Measurements from ENCODE around the gene GALNT4.

GALNT4 gene

GRCh38 chr12:89521364-89522223, 3.0 kb downstream of the GALNT4 start:
- no peak overlapping the region for H3K9ac ChIP-seq (ENCODE audit: low read depth, low read length)

GRCh38 chr12:89517720-89518119, 6.9 kb downstream of the GALNT4 start:
- Histone ChIP-seq H3K9ac (ENCODE audit: low read depth, low read length) (no peak overlapping the region), H3K4me1 (ENCODE audit: insufficient read depth, low read length) (peaks cover 6% of the 10 kb centered on the region; the same call in 1 of the 2 replicates), H3K9me3 (ENCODE audit: control insufficient read depth, insufficient read depth, low read length) (no peaks in the 10 kb centered on the region), H3K36me3 (ENCODE audit: insufficient read depth, low read length) (peaks cover 2% of the 10 kb centered on the region; the same call in 1 of the 2 replicates)

More at GRCh38 chr12:89521364-89522223, 3.0 kb downstream of the GALNT4 start:
- peaks cover 4% of the 10 kb centered on the region; the same call in 1 of the 2 replicates for H3K36me3 ChIP-seq (ENCODE audit: insufficient read depth, low read length)
- H3K9me3 ChIP-seq (ENCODE audit: control insufficient read depth, insufficient read depth, low read length): no peaks in the 10 kb centered on the region
- H3K4me1 ChIP-seq (ENCODE audit: insufficient read depth, low read length): peaks cover 7% of the 10 kb centered on the region

GRCh38 chr12:89516633-89517032, 8.0 kb downstream of the GALNT4 start:
- Histone ChIP-seq H3K36me3 (ENCODE audit: insufficient read depth, low read length) (no peaks in the 10 kb centered on the region), H3K4me1 (ENCODE audit: insufficient read depth, low read length) (peaks cover 6% of the 10 kb centered on the region; the same call in 1 of the 2 replicates), H3K9me3 (ENCODE audit: control insufficient read depth, insufficient read depth, low read length) (no peaks in the 10 kb centered on the region), H3K9ac (ENCODE audit: low read depth, low read length) (no peak overlapping the region)

- Histone ChIP-seq H3K9ac (ENCODE audit: low read depth, low read length) (no peak overlapping the region), H3K36me3 (ENCODE audit: insufficient read depth, low read length) (no peaks in the 10 kb centered on the region), H3K9me3 (ENCODE audit: control insufficient read depth, insufficient read depth, low read length) (no peaks in the 10 kb centered on the region), H3K4me1 (ENCODE audit: insufficient read depth, low read length) (peaks cover 6% of the 10 kb centered on the region; the same call in 1 of the 2 replicates)
These were observed 9.8 kb downstream of the GALNT4 start for GRCh38 chr12:89514751-89515150.

GRCh38 chr12:89513544-89513943, 11.1 kb downstream of the GALNT4 start:
- H3K4me1 ChIP-seq (ENCODE audit: insufficient read depth, low read length): peaks cover 6% of the 10 kb centered on the region; the same call in 1 of the 2 replicates
- H3K9me3 ChIP-seq (ENCODE audit: control insufficient read depth, insufficient read depth, low read length): no peaks in the 10 kb centered on the region
- H3K36me3 ChIP-seq (ENCODE audit: insufficient read depth, low read length): no peaks in the 10 kb centered on the region
- no peak overlapping the region for H3K9ac ChIP-seq (ENCODE audit: low read depth, low read length)

- no peaks in the 10 kb centered on the region for H3K4me1 ChIP-seq (ENCODE audit: insufficient read depth, low read length)
- H3K9ac ChIP-seq (ENCODE audit: low read depth, low read length): no peak overlapping the region
- no peaks in the 10 kb centered on the region for H3K9me3 ChIP-seq (ENCODE audit: control insufficient read depth, insufficient read depth, low read length)
- no peaks in the 10 kb centered on the region for H3K36me3 ChIP-seq (ENCODE audit: insufficient read depth, low read length)
These were observed 17.4 kb downstream of the GALNT4 start for GRCh38 chr12:89507015-89507824.

- no peaks in the 10 kb centered on the region for H3K9me3 ChIP-seq (ENCODE audit: control insufficient read depth, insufficient read depth, low read length)
- H3K36me3 ChIP-seq (ENCODE audit: insufficient read depth, low read length): no peaks in the 10 kb centered on the region
- H3K4me1 ChIP-seq (ENCODE audit: insufficient read depth, low read length): no peaks in the 10 kb centered on the region
- H3K9ac ChIP-seq (ENCODE audit: low read depth, low read length): no peak overlapping the region
These were observed 18.5 kb downstream of the GALNT4 start for GRCh38 chr12:89506050-89506449.

- H3K36me3 ChIP-seq (ENCODE audit: insufficient read depth, low read length): no peaks in the 10 kb centered on the region
- H3K9me3 ChIP-seq (ENCODE audit: control insufficient read depth, insufficient read depth, low read length): no peaks in the 10 kb centered on the region
- no peak overlapping the region for H3K9ac ChIP-seq (ENCODE audit: low read depth, low read length)
- H3K4me1 ChIP-seq (ENCODE audit: insufficient read depth, low read length): no peaks in the 10 kb centered on the region
These were observed 19.8 kb downstream of the GALNT4 start for GRCh38 chr12:89504560-89505346.

GRCh38 chr12:89501793-89502192, 22.8 kb downstream of the GALNT4 start:
- Histone ChIP-seq H3K9ac (ENCODE audit: low read depth, low read length) (no peak overlapping the region), H3K9me3 (ENCODE audit: control insufficient read depth, insufficient read depth, low read length) (no peaks in the 10 kb centered on the region), H3K36me3 (ENCODE audit: insufficient read depth, low read length) (no peaks in the 10 kb centered on the region), H3K4me1 (ENCODE audit: insufficient read depth, low read length) (no peaks in the 10 kb centered on the region)

- no peaks in the 10 kb centered on the region for H3K4me1 ChIP-seq (ENCODE audit: insufficient read depth, low read length)
- H3K9ac ChIP-seq (ENCODE audit: low read depth, low read length): no peak overlapping the region
- no peaks in the 10 kb centered on the region for H3K36me3 ChIP-seq (ENCODE audit: insufficient read depth, low read length)
- H3K9me3 ChIP-seq (ENCODE audit: control insufficient read depth, insufficient read depth, low read length): no peaks in the 10 kb centered on the region
These were observed 24.7 kb downstream of the GALNT4 start for GRCh38 chr12:89499857-89500256.

GRCh38 chr12:89497467-89497866, 27.1 kb downstream of the GALNT4 start:
- H3K4me1 ChIP-seq (ENCODE audit: insufficient read depth, low read length): no peaks in the 10 kb centered on the region
- H3K9me3 ChIP-seq (ENCODE audit: control insufficient read depth, insufficient read depth, low read length): no peaks in the 10 kb centered on the region
- no peaks in the 10 kb centered on the region for H3K36me3 ChIP-seq (ENCODE audit: insufficient read depth, low read length)
- H3K9ac ChIP-seq (ENCODE audit: low read depth, low read length): no peak overlapping the region

- Histone ChIP-seq H3K4me1 (ENCODE audit: insufficient read depth, low read length) (no peaks in the 10 kb centered on the region), H3K9ac (ENCODE audit: low read depth, low read length) (no peak overlapping the region), H3K36me3 (ENCODE audit: insufficient read depth, low read length) (no peaks in the 10 kb centered on the region), H3K9me3 (ENCODE audit: control insufficient read depth, insufficient read depth, low read length) (no peaks in the 10 kb centered on the region)
These were observed 27.6 kb downstream of the GALNT4 start for GRCh38 chr12:89497005-89497404.

- no peaks in the 10 kb centered on the region for H3K9me3 ChIP-seq (ENCODE audit: control insufficient read depth, insufficient read depth, low read length)
- H3K9ac ChIP-seq (ENCODE audit: low read depth, low read length): no peak overlapping the region
- no peaks in the 10 kb centered on the region for H3K4me1 ChIP-seq (ENCODE audit: insufficient read depth, low read length)
- H3K36me3 ChIP-seq (ENCODE audit: insufficient read depth, low read length): no peaks in the 10 kb centered on the region
These were observed 30.0 kb downstream of the GALNT4 start for GRCh38 chr12:89494411-89495231.

Data from ES-I3 (cell line).